ENCODE measurements around the gene NEK10. TPM values are rescaled to one million over a fixed set of nuclear protein-coding genes. Genes with fewer than 3 reads are reported as not detected.
"Not testable (repeated sequence)": the region's sequence is repeated elsewhere in the genome, so short reads cannot be mapped to it uniquely, and the experiment has no call there.

Gene NEK10
- total RNA-seq, result 15.1 TPM

- peak within 1 kb of the TSS; percentile 83 to 89 (median 83) for H3K4me3 ChIP-seq (ENCODE audit: low read length in 3 of 3)
- peak within 1 kb of the TSS; percentile 65 to 80 (median 66) for H3K9ac ChIP-seq (ENCODE audit: low read depth in 1 of 3, low read length in 3 of 3)
- H3K4me1 ChIP-seq (ENCODE audit: control insufficient read depth in 3 of 3, insufficient read depth in 3 of 3, low read length in 3 of 3), result peaks cover 8 to 13% (median 10%) of the 10 kb centered on the region in 3 donors
- no peaks in the 10 kb centered on the region for H3K27me3 ChIP-seq (ENCODE audit: control insufficient read depth in 3 of 3, insufficient read depth in 3 of 3, low read length in 3 of 3)
- H3K9me3 ChIP-seq (ENCODE audit: control insufficient read depth in 3 of 3, low read length in 3 of 3), result no peaks in the 10 kb centered on the region
- no peaks in the 10 kb centered on the region for H3K36me3 ChIP-seq (ENCODE audit: control insufficient read depth in 3 of 3, insufficient read depth in 3 of 3, low read length in 3 of 3)
- H3K27ac ChIP-seq (ENCODE audit: low read depth, low read length), result no peak within 1 kb of the TSS
Observed at GRCh38 chr3:27368831-27369607, at the start of gene NEK10. TSS of gene NEK10 (minus strand) at chr3:27369383. CDS start at chr3:27352882, 16,501 bp downstream.

- H3K4me1 ChIP-seq (ENCODE audit: control insufficient read depth in 3 of 3, insufficient read depth in 3 of 3, low read length in 3 of 3), result no peaks in the 10 kb centered on the region
- peaks cover 3 to 13% (median 7%) of the 10 kb centered on the region in 3 donors for H3K36me3 ChIP-seq (ENCODE audit: control insufficient read depth in 3 of 3, insufficient read depth in 3 of 3, low read length in 3 of 3)
- H3K9me3 ChIP-seq (ENCODE audit: control insufficient read depth in 3 of 3, low read length in 3 of 3), result no peaks in the 10 kb centered on the region
- H3K27me3 ChIP-seq (ENCODE audit: control insufficient read depth in 3 of 3, insufficient read depth in 3 of 3, low read length in 3 of 3), result no peaks in the 10 kb centered on the region
- no peak overlapping the region for H3K27ac ChIP-seq (ENCODE audit: low read depth, low read length)
- H3K9ac ChIP-seq (ENCODE audit: low read depth in 1 of 3, low read length in 3 of 3), result no peak overlapping the region
- H3K4me3 ChIP-seq (ENCODE audit: low read length in 3 of 3), result no peak overlapping the region
Observed at GRCh38 chr3:27415202-27415601, 46.0 kb upstream of the NEK10 start.

GRCh38 chr3:27392950-27393679 is 23.9 kb upstream of the NEK10 start:
- H3K27me3 ChIP-seq (ENCODE audit: control insufficient read depth in 3 of 3, insufficient read depth in 3 of 3, low read length in 3 of 3), result no peaks in the 10 kb centered on the region
- no peak overlapping the region for H3K27ac ChIP-seq (ENCODE audit: low read depth, low read length)
- peaks cover 3 to 10% (median 10%) of the 10 kb centered on the region in 3 donors for H3K36me3 ChIP-seq (ENCODE audit: control insufficient read depth in 3 of 3, insufficient read depth in 3 of 3, low read length in 3 of 3)
- H3K4me1 ChIP-seq (ENCODE audit: control insufficient read depth in 3 of 3, insufficient read depth in 3 of 3, low read length in 3 of 3), result no peaks in the 10 kb centered on the region
- H3K4me3 ChIP-seq (ENCODE audit: low read length in 3 of 3), result no peak overlapping the region
- H3K9ac ChIP-seq (ENCODE audit: low read depth in 1 of 3, low read length in 3 of 3), result no peak overlapping the region
- H3K9me3 ChIP-seq (ENCODE audit: control insufficient read depth in 3 of 3, low read length in 3 of 3), result no peaks in the 10 kb centered on the region

- H3K4me3 ChIP-seq (ENCODE audit: low read length in 3 of 3); H3K27ac ChIP-seq (ENCODE audit: low read depth, low read length); H3K27me3 ChIP-seq (ENCODE audit: control insufficient read depth in 3 of 3, insufficient read depth in 3 of 3, low read length in 3 of 3); H3K4me1 ChIP-seq (ENCODE audit: control insufficient read depth in 3 of 3, insufficient read depth in 3 of 3, low read length in 3 of 3); H3K9ac ChIP-seq (ENCODE audit: low read depth in 1 of 3, low read length in 3 of 3); H3K9me3 ChIP-seq (ENCODE audit: control insufficient read depth in 3 of 3, low read length in 3 of 3): not testable (repeated sequence)
- peaks cover 0 to 10% (median 7%) of the 10 kb centered on the region in 3 donors for H3K36me3 ChIP-seq (ENCODE audit: control insufficient read depth in 3 of 3, insufficient read depth in 3 of 3, low read length in 3 of 3)
Observed at GRCh38 chr3:27392414-27392813, 23.2 kb upstream of the NEK10 start.

GRCh38 chr3:27391796-27392195 is 22.6 kb upstream of the NEK10 start:
- no peak overlapping the region for H3K4me3 ChIP-seq (ENCODE audit: low read length in 3 of 3)

GRCh38 chr3:27387625-27388024 is 18.4 kb upstream of the NEK10 start:
- Histone ChIP-seq H3K4me1 (ENCODE audit: control insufficient read depth in 3 of 3, insufficient read depth in 3 of 3, low read length in 3 of 3) (no peaks in the 10 kb centered on the region), H3K4me3 (ENCODE audit: low read length in 3 of 3) (no peak overlapping the region), H3K27ac (ENCODE audit: low read depth, low read length) (no peak overlapping the region), H3K27me3 (ENCODE audit: control insufficient read depth in 3 of 3, insufficient read depth in 3 of 3, low read length in 3 of 3) (no peaks in the 10 kb centered on the region), H3K9ac (ENCODE audit: low read depth in 1 of 3, low read length in 3 of 3) (no peak overlapping the region), H3K36me3 (ENCODE audit: control insufficient read depth in 3 of 3, insufficient read depth in 3 of 3, low read length in 3 of 3) (peaks cover 2 to 17% (median 13%) of the 10 kb centered on the region in 3 donors), H3K9me3 (ENCODE audit: control insufficient read depth in 3 of 3, low read length in 3 of 3) (no peaks in the 10 kb centered on the region)

More at GRCh38 chr3:27391796-27392195, 22.6 kb upstream of the NEK10 start:
- no peaks in the 10 kb centered on the region for H3K4me1 ChIP-seq (ENCODE audit: control insufficient read depth in 3 of 3, insufficient read depth in 3 of 3, low read length in 3 of 3)
- no peak overlapping the region for H3K27ac ChIP-seq (ENCODE audit: low read depth, low read length)
- no peaks in the 10 kb centered on the region for H3K9me3 ChIP-seq (ENCODE audit: control insufficient read depth in 3 of 3, low read length in 3 of 3)
- no peaks in the 10 kb centered on the region for H3K27me3 ChIP-seq (ENCODE audit: control insufficient read depth in 3 of 3, insufficient read depth in 3 of 3, low read length in 3 of 3)
- peaks cover 0 to 10% (median 7%) of the 10 kb centered on the region in 3 donors for H3K36me3 ChIP-seq (ENCODE audit: control insufficient read depth in 3 of 3, insufficient read depth in 3 of 3, low read length in 3 of 3)
- no peak overlapping the region for H3K9ac ChIP-seq (ENCODE audit: low read depth in 1 of 3, low read length in 3 of 3)

GRCh38 chr3:27385504-27385903 is 16.3 kb upstream of the NEK10 start:
- H3K9ac ChIP-seq (ENCODE audit: low read depth in 1 of 3, low read length in 3 of 3), result no peak overlapping the region
- H3K4me3 ChIP-seq (ENCODE audit: low read length in 3 of 3), result no peak overlapping the region
- no peaks in the 10 kb centered on the region for H3K4me1 ChIP-seq (ENCODE audit: control insufficient read depth in 3 of 3, insufficient read depth in 3 of 3, low read length in 3 of 3)
- no peaks in the 10 kb centered on the region for H3K27me3 ChIP-seq (ENCODE audit: control insufficient read depth in 3 of 3, insufficient read depth in 3 of 3, low read length in 3 of 3)
- H3K36me3 ChIP-seq (ENCODE audit: control insufficient read depth in 3 of 3, insufficient read depth in 3 of 3, low read length in 3 of 3), result peaks cover 2 to 11% (median 7%) of the 10 kb centered on the region in 3 donors
- H3K9me3 ChIP-seq (ENCODE audit: control insufficient read depth in 3 of 3, low read length in 3 of 3), result no peaks in the 10 kb centered on the region
- H3K27ac ChIP-seq (ENCODE audit: low read depth, low read length), result no peak overlapping the region

GRCh38 chr3:27384191-27384590 is 15.0 kb upstream of the NEK10 start:
- Histone ChIP-seq H3K36me3 (ENCODE audit: control insufficient read depth in 3 of 3, insufficient read depth in 3 of 3, low read length in 3 of 3) (peaks cover 2 to 8% (median 7%) of the 10 kb centered on the region in 3 donors), H3K27me3 (ENCODE audit: control insufficient read depth in 3 of 3, insufficient read depth in 3 of 3, low read length in 3 of 3) (no peaks in the 10 kb centered on the region), H3K4me1 (ENCODE audit: control insufficient read depth in 3 of 3, insufficient read depth in 3 of 3, low read length in 3 of 3) (no peaks in the 10 kb centered on the region), H3K9me3 (ENCODE audit: control insufficient read depth in 3 of 3, low read length in 3 of 3) (no peaks in the 10 kb centered on the region), H3K27ac (ENCODE audit: low read depth, low read length) (no peak overlapping the region), H3K4me3 (ENCODE audit: low read length in 3 of 3) (no peak overlapping the region), H3K9ac (ENCODE audit: low read depth in 1 of 3, low read length in 3 of 3) (no peak overlapping the region)

GRCh38 chr3:27380433-27381357 is 11.5 kb upstream of the NEK10 start:
- Histone ChIP-seq H3K9me3 (ENCODE audit: control insufficient read depth in 3 of 3, low read length in 3 of 3) (no peaks in the 10 kb centered on the region), H3K4me1 (ENCODE audit: control insufficient read depth in 3 of 3, insufficient read depth in 3 of 3, low read length in 3 of 3) (no peaks in the 10 kb centered on the region), H3K4me3 (ENCODE audit: low read length in 3 of 3) (no peak overlapping the region), H3K36me3 (ENCODE audit: control insufficient read depth in 3 of 3, insufficient read depth in 3 of 3, low read length in 3 of 3) (peaks cover 2 to 10% (median 6%) of the 10 kb centered on the region in 3 donors), H3K27ac (ENCODE audit: low read depth, low read length) (no peak overlapping the region), H3K9ac (ENCODE audit: low read depth in 1 of 3, low read length in 3 of 3) (no peak overlapping the region), H3K27me3 (ENCODE audit: control insufficient read depth in 3 of 3, insufficient read depth in 3 of 3, low read length in 3 of 3) (no peaks in the 10 kb centered on the region)
